ENCODE results near the gene NOP53.
"Not testable (repeated sequence)": the region's sequence is repeated elsewhere in the genome, so short reads cannot be mapped to it uniquely, and the experiment has no call there.

The NOP53 gene

DNA sequence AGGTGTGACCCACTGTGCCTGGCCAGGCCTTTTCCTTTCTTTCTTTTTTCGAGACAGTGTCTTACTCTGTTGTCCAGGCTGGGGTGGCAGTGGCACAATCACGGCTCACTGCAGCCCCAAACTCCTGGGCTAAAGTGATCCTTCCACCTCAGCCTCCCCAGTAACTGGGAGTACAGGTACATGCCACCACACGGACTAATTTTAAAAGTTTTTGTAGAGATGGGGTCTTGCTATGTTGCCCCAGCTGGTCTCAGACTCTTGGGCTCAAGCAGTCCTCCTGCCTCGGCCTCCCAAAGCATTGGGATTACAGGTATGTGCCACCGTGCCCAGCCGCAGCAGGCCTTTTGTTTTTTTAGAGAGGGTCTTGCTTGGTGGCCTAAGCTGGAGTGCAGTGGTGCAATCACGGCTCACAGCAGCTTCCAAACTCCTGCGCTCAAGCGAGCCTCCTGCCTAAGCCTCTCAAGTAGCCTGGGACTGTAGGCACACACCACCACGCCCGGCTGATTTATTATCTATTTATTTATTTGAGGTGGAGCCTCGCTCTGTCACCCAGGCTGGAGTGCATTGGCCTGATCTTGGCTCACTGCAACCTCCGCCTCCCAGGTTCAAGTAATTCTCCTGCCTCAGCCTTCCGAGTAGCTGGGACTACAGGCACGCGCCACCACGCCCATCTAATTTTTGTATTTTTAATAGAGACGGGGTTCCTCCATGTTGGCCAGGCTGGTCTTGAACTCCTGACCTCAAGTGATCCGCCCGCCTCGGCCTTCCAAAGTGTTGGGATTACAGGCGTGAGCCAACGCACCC, 32.1 kb downstream of the NOP53 start:
- not testable (repeated sequence) for DNase-seq (ENCODE audit: low spot score)

DNA sequence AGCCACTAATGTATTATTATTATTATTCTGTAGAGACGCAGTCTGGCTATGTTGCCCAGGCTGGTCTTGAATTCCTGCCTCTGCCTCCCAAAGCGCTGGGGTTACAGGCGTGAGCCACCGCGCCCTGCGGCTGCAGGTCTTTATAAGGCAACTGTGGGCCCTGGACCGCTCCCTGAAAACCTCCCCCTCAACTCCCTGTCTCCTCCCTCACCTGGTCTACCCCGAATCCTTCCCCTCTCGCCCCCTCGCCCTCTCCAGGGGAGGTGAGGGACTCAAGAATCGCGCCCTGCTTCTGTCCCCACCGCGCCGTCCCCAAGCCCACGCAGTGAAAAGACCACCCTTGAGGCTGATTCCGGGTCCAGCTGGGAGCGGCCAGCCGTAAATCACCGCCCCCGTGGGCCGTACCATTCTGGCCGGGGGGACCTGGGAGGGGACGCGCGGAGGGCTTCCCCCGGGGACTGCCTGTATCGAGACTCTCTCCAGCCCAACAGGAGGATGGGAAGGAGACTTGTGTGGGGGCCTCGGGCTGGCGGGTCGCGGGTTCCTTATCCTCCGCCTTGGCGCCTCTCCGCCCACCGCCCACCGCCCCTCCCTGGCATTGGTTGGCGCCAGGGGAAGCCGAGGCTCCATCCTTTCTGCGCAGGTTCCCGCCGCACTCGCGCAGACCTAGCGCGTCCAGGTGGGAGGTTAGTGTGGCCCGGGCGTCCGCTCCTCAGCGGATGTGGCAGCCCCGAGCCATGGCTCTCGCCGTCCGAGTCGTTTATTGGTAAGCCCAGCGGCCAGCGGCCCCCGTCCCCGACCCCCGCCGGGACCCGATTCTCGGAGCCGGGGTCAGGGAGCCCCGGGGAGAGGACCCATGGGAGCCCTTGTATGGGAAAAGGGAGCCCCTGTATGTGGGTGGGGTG, 33.0 kb downstream of the NOP53 start, which contains the start of gene SELENOW:
Gene SELENOW (plus strand): TSS at position 655 of the 905 bp plus-strand sequence. CDS start 83 bp downstream, at position 738.
- DNase-seq (ENCODE audit: low spot score), result peak; percentile 45

DNA sequence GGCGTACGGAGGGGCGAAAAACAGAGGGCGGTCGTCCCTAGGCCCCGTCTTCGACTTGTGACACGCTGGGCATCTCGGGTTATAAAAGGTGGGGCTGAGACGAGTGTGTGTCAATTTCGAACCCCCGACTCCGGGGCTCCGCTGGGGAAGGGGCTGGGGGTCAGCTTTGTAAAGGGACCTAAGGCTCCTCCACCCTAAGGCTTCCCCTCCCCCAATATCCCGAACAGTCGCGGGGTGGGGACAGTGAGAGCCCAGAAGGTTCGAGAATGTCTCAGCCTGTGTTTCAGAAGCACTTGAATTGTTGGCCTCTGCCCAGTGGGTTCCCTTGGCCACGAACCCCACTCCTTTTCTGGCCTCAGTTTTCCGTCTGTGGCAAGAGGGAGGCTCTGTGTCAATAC, 33.6 kb downstream of the NOP53 start:
- DNase-seq (ENCODE audit: low spot score), result no peak

DNA sequence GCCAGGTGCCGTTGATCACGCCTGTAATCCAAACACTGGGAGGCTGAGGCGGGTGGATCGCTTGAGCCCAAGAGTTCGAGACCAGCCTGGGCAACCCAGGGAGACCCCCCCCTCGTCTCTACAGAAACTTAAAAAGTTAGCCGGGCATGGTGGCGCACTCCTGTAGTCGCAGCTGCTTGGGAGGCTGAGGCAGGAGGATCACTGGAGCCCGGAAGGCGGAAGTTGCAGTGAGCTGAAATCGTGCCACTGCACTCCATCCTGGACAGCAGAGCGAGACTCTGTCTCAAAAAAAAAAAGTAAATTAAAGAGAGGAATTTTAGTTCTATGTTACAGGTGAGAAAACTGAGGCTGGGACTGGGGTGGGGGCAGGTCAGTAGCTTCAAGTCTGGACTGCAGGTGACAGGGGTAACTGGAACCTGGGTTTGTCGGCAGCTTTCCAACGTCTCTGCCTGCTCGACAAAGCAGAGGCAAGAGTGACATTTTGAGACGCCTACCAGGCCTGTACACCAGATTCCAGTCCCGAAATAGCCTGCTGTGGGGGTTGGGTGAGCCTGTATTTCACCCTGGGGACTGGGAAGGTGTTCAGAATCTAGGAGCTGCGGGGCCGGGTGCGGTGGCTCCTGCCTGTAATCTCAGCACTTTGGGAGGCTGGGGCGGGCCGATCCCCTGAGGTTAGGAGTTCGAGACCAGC, 34.3 kb downstream of the NOP53 start:
- DNase-seq (ENCODE audit: low spot score), result no peak

DNA sequence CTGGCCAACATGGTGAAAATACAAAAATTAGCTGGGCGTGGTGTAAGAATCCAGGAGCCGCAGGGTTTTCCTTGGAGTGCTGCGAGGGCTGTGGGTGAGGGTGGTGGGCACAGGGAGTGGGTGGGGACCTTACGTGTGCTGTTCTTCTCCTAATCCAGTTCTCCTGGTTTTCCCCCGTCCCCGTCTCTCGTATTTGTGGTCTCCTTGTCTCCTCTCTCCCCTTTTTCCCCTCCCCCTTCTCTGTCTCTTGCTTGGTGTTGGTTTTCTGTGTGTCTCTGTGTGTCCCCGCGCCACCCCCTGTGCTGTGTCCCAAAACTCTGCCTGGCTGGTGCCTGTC, 34.8 kb downstream of the NOP53 start:
- no peak for DNase-seq (ENCODE audit: low spot score)

DNA sequence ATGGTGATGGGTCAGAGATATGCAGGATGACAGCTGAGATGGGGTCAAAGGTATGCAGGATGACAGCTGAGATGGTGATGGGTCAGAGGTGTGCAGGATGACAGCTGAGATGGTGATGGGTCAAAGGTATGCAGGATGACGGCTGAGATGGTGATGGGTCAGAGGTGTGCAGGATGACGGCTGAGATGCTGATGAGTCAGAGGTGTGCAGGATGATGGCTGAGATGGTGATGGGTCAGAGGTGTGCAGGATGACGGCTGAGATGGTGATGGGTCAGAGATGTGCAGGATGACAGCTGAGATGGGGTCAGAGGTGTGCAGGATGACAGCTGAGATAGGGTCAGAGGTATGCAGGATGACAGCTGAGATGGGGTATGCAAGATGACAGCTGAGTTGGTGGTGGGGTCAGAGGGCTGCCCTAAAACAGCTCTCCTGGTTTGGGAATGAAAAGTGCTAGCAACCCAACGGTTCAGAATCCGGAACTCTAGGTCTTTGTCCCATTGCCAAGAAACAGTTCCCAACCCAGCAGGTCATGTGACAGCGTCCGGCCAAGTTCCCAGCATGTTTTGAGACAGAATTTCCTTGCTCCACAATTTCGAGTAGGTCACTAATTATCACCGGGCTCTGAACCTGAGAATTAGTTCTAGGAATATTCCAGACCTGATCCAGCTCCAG, 36.4 kb downstream of the NOP53 start:
- DNase-seq (ENCODE audit: low spot score), result no peak

DNA sequence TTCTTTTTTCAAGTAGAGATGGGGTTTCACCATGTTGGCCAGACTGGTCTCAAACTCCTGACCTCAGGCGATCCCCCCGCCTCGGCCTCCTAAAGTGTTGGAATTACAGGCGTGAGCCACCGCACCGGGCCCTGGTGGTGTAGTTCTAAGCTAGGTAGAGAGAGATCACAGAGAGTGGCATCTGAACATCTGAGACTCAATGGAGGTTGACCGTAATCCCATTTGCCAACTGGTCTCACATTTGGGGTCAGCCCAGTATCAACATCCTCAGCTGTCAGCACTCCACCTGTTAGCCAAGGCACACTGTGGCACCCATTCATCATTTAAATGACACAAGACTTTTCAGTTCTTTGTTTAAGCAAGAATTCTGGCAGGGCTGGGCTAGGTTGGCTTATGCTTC, 41.2 kb downstream of the NOP53 start:
- DNase-seq (ENCODE audit: low spot score), result no peak

DNA sequence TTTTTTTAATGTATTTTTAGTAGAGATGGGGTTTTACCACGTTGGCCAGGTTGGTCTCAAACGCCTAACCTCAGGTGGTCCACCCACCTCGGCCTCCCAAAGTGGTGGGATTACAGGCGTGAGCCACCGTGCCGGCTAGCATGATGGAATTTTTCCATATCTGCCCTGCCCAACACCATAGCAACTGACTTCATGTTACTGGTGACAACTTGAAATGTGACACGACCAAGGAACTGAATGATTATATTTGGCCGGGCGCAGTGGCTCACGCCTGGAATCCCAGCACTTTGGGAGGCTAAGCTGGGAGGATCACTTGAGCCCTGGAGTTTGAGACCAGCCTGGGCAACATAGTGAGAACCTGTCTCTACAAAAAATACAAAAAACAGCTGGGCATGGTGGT, 42.0 kb downstream of the NOP53 start:
- not testable (repeated sequence) for DNase-seq (ENCODE audit: low spot score)

DNA sequence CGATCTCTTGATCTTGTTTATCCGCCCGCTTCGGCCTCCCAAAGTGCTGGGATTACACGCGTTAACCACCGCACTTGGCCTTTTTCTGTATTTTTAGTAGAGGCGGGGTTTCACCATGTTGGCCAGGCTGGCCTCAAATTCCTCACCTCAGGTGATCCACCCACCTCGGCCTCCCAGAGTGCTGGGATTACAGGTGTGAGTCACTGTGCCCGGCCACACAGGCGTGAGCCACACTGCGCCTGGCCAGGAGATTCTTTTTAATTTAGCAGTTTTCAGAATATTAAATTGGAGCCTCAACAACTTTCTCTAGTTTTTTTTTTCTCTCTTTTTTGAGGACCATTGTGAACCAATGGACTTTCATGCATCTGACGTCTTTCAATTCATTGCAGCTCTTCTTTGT, 44.5 kb downstream of the NOP53 start:
- DNase-seq (ENCODE audit: low spot score), result not testable (repeated sequence)

DNA sequence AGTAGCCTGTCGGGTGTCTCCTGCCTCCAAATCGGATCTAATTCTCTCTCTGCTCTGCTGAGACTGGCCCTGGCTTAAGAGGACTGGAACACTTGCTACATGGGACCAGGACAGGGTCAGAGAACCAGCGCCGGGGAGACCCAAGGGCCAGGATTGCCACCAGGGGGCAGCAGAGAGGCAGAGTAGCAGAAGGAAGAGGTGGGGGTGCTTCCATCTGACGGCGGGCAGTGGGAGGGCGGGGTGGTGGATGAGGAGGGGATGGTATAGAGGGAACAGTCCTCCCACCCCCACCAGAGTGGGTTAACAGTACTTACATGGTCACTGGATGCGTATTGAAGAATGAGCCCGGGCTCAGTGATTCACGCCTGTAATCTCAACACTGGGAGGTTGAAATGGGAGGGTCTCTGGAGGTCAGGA, 45.1 kb downstream of the NOP53 start:
- DNase-seq (ENCODE audit: low spot score), result peak; percentile 68

DNA sequence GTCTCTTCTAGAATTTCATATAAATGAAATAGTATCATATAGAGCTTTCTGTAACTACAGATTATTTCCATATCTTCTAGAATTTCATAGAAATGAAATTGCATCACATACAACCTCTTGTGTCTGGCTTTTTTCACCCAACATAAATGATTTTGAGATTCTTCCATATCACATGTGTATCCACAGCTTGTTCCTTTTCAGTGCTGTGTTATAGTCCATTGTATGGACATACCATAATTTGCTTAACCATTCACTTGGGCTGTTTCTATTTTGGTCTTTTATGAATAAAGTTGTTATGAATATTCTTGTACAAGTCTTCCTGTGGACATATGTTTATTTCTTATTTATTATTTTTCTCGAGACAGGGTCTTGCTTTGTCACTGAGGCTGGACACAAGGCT, 47.3 kb downstream of the NOP53 start:
- DNase-seq (ENCODE audit: low spot score), result no peak

DNA sequence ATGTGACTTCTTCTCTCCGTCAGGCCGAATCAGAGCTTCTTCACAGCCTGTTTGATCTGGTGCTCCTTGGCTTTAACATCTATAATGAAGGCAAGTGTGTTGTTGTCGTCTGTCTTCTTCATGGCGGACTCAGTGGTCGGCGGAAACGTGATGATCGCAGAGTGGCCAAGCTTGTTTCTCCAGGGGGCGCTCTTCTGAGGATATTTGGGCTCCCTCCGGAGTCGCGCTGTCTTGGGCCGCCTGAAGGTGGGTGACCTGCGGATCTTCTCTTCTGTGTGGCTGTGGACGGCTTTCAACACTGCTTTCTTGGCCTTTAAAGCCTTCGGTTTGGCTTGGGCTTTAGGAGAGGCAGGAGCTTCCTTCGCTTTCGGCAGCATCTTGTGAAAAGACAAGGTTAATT, 49.2 kb downstream of the NOP53 start:
- no peak for DNase-seq (ENCODE audit: low spot score)

DNA sequence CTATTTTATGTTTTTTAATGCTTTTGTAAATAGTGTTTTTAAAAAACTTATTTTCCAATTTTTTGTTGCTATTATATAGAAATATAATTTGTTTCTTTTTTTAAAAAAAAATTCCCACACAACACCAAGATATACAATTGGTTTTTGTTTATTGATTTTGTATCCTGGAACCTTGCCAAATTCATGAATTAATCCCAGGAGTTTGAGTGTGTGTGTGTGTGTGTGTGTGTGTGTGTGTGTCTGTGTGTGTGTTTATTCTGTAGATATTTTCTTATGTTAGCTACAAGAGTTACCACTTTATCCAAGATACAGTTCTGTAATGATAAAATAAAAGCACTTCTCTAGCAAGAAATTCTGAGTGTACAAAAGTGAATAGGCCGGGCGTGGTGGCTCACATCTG, 51.4 kb downstream of the NOP53 start:
- DNase-seq (ENCODE audit: low spot score), result no peak

DNA sequence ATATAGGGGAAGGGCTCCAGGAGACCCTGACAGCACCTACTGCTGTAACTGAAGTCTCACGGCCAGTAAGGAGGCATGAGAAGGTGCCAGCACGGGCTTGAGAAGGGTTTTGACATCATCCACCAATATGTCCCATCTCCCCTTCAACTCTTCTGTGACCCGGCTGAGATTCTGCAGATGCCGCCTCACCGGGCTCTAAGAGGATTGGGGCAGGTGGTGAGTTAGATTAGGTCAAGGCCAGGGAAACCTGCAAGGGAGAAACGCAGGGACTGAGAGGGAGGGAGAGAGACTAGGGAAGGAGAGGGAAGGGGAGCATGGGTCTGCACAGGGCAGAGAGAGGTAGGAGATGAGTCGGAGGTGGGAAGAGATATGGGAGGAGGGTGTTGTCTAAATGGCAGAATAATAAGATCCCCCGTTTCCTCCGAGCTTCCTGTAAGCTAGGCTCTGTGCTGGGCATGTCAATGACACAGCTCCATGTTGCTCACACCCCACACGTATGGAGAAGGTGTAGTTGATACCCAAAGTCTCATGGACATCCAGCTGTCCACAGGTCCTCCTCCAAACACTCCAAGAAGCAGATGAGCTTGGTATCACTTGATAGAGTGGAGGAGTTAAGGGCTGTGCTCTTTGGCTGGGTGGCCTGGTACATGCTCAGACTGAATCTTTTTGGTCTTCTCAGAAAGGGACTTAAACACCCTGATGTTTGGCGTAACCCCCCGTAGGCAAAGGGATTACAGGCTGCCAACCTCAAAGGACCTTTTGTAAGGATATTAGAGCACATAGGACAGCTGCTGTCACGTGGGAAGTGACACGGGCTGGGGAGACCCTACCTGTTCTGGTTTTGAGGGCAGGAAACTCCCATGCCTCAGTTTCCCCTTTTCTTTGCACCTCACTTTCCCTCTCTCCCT, 52.9 kb downstream of the NOP53 start:
- no peak for DNase-seq (ENCODE audit: low spot score)

DNA sequence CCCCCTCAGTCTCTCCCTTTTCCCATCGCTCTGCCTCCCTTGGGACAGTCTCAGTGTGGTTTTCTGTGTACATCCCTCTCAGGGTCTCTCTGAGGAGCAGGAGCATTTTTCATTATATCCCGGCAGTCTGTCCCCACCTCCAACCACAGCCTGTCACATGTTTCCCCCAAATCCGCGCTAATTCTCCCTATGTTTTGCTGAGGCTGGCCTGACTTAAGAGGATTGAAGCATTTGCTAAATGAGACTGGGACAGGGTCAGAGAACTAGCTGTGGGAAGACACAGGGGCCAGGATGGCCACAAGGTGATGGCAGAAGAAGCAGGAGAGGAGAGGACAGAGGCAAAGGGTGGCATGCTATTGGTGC, 53.5 kb downstream of the NOP53 start:
- no peak for DNase-seq (ENCODE audit: low spot score)

DNA sequence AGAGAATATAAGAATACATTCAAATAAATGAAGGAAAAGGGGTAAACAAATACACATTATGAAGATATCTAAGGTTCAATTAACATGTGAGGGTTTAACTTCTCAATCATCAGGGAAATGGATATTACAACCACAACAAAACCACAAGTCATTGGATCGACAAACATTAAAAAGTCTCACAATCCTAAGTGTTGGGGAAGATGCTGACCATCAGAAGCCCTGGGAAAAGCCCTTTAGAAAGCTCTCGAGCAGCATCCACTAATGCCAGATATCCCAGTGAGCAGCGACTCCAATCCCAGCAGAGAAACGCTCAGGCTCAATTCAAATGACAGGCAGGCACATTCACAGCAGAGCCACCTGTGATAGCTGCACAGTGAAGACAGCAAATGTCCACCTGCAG, 55.9 kb downstream of the NOP53 start:
- DNase-seq (ENCODE audit: low spot score), result no peak

DNA sequence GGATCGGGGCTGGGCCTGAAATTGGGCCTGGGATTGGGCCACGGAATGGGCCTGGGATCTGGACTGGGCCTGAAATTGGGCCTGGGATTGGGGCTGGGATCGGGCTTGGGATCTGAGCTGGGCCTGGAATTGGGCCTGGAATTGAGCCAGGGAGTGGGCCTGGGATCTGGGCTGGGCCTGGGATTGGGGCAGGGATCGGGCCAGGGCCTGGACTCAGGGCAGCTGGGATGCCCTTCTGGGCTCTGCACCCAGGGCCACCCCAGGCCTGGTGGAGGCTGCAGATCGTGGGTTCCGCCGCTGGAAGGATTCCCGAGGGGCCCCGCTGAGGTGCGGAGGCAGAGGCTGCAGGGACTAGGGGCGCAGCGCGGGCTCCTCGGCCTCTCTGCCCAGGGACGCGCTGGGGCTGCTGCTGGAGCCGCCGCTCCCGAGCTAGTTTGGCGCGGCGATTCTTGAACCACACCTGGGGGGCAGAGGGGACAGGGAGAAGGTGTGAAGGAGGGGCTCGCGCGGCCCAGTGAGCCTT, 57.2 kb downstream of the NOP53 start:
- no peak for DNase-seq (ENCODE audit: low spot score)

DNA sequence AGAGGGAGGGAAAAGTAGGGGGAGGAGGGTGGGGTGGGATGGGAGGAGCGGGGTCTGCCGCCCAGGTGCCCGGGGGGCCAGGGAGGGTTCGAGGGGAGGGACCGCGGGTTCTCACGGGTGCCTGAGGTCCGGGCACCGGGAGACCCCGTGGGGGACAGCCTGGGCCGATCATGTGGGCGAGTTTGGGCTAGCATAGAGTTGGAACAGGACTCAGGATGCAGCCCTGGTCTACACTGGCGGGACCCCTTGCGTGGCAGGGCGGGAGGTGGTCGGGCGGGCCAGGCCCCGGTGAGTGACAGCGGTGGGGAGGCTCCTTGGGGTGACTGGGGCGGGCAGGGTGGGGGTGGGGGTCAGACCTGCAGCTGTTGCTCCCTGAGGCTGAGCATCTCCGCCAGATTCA, 57.8 kb downstream of the NOP53 start:
- DNase-seq (ENCODE audit: low spot score), result not testable (repeated sequence)

DNA sequence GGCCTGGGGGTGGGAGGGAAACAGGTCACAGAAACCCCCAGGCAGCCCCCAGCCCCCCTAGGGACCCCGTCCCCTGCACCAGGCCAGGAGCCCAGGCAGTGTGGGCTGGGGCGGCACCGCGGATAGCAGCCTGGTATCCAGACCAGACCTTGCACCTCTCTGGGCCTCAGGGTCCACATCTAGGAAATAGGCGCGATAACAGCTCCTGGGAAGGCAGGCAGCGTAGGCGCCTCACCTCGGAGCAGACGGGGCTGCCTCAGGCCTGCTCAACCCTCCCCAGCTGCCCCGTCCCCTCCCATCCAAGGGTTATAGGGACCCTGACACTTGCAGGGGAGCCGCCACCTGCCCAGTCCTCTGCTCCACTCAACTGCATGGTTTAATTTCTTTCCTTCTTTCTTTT, 58.3 kb downstream of the NOP53 start:
- DNase-seq (ENCODE audit: low spot score), result not testable (repeated sequence)

DNA sequence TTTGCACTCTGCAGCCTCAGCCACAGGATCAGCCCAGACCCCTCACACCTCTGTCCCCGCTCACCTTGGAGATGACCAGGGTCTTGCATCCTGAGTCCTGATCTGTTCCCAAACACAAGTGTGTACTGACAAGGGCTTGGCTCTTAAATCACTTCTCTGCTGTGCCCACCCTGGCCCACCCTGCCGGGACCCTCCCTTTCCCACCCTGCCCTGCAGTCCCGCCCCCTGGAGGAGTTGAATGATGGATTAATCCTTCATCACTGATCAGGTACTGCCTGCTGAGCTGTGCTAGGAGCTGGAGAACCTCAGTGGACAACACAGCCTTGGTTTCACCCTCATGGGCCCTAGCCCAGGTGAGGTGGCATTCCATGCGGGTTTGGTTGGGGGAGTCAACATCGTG, 59.1 kb downstream of the NOP53 start, which contains the start of gene TPRX1:
Gene TPRX1 (minus strand): TSS at position 101 of the 400 bp plus-strand sequence. CDS start 12 bp downstream, at position 89.
- DNase-seq (ENCODE audit: low spot score), result not testable (repeated sequence)

DNA sequence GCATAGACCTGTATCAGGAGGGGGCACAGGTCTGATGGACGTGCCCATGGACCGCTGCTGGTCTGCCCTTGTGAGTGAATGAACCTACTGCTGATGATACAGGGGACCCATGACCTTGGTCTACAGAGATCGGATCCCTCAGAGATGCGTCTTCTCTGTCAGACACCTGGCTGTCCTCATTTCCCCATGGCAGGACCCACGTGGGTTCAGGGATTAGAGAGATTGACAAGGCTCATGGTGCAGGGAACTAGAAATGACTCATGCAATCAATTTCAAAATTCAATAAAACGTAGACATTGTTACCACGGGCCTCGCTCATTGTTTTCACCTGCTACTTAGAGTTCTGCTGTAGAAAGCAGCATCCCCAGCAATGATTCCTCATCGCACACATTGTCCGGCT, 60.0 kb downstream of the NOP53 start:
- DNase-seq (ENCODE audit: low spot score), result no peak
